ENCODE measurements around the gene NTRK2. TPM values are rescaled to one million over a fixed set of nuclear protein-coding genes. Genes with fewer than 3 reads are reported as not detected.

NTRK2 gene
- total and polyA plus RNA-seq, 2 experiments from 2014 or later = 0.99 to 3.7 TPM

DNA sequence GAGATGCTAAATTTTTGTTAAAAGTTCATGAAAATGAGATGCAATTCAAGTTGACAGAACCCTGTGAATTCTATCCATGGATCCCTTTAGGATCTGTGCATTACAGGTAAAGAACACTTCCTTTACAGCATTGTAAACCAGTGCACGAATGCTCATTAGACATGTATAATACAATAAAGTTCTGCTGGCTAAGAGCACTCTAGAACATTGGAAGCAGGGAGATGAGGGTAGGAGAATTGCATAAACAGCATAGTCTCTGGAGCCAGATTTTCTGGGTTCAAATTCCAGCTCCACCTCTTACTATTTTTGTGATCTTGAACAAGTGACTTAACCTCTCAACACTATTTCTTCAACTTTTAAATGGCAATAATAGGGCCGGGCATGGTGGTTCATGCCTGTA, 300.2 kb downstream of the NTRK2 start:
- no peaks in the 10 kb centered on the region for H3K4me1 ChIP-seq (ENCODE audit: insufficient read depth)
- TF ChIP-seq EZH2phosphoT487 (IDR thresholded peaks at IDR 0.05; ENCODE audit: low read depth, severe bottlenecking, unreplicated experiment) = no peak
- no peak for TF ChIP-seq EZH2 (IDR thresholded peaks at IDR 0.05; ENCODE audit: borderline replicate concordance)
- TF ChIP-seq, protein P1, sequence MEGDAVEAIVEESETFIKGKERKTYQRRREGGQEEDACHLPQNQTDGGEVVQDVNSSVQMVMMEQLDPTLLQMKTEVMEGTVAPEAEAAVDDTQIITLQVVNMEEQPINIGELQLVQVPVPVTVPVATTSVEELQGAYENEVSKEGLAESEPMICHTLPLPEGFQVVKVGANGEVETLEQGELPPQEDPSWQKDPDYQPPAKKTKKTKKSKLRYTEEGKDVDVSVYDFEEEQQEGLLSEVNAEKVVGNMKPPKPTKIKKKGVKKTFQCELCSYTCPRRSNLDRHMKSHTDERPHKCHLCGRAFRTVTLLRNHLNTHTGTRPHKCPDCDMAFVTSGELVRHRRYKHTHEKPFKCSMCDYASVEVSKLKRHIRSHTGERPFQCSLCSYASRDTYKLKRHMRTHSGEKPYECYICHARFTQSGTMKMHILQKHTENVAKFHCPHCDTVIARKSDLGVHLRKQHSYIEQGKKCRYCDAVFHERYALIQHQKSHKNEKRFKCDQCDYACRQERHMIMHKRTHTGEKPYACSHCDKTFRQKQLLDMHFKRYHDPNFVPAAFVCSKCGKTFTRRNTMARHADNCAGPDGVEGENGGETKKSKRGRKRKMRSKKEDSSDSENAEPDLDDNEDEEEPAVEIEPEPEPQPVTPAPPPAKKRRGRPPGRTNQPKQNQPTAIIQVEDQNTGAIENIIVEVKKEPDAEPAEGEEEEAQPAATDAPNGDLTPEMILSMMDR (IDR thresholded peaks at IDR 0.05; ENCODE audit: poor library complexity) = no peak
- no peaks in the 10 kb centered on the region for H3K9me2 ChIP-seq (replicated peaks; ENCODE audit: insufficient read depth)
- peaks cover 13% of the 10 kb centered on the region for H3K27me3 ChIP-seq
- H3K36me3 ChIP-seq (replicated peaks; ENCODE audit: insufficient read depth, low read depth) = no peaks in the 10 kb centered on the region
- no peak for DNase-seq (ENCODE audit: low spot score)
- H2AFZ ChIP-seq = no peak overlapping the region
- no peak overlapping the region for H3K4me2 ChIP-seq
- H3K9me3 ChIP-seq (ENCODE audit: low read depth) = no peaks in the 10 kb centered on the region
- no peak overlapping the region for H3K4me3 ChIP-seq
- no peaks in the 10 kb centered on the region for H4K20me1 ChIP-seq (ENCODE audit: insufficient read depth, poor library complexity, severe bottlenecking)
- no peaks in the 10 kb centered on the region for H3K79me2 ChIP-seq
- WGBS (ENCODE audit: low lambda C conversion rate, missing lambda C conversion rate) = 91% methylated on average over 2 of the region's 2 CpGs
- no peak overlapping the region for H3K27ac ChIP-seq

DNA sequence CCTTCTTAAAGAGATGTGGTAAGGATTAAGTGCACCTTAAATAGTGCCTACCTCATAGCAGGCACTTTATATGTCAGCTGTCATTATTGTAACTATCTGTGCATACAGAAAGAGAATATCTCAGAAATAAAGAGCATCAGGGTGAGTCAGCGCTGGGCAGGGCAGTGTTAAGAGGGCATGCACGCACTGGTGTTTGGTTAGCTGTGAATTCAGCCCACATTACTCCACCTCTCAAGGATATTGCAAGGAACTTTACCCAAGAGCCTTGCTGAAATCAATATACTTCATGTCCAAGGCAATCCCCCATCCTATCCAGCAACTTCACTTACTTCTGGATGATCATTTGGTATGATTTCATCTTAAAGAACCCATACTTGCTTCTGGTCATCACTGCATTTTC, 300.9 kb downstream of the NTRK2 start:
- 33% methylated on average over 2 of the region's 2 CpGs for WGBS (ENCODE audit: low lambda C conversion rate, missing lambda C conversion rate)
- no peaks in the 10 kb centered on the region for H4K20me1 ChIP-seq (ENCODE audit: insufficient read depth, poor library complexity, severe bottlenecking)
- no peaks in the 10 kb centered on the region for H3K9me3 ChIP-seq (ENCODE audit: low read depth)
- no peak overlapping the region for H3K4me2 ChIP-seq
- H3K4me3 ChIP-seq = no peak overlapping the region
- H3K9me2 ChIP-seq (replicated peaks; ENCODE audit: insufficient read depth) = no peaks in the 10 kb centered on the region
- H3K36me3 ChIP-seq (replicated peaks; ENCODE audit: insufficient read depth, low read depth) = no peaks in the 10 kb centered on the region
- DNase-seq (ENCODE audit: low spot score) = no peak
- no peak overlapping the region for H3K27ac ChIP-seq
- TF ChIP-seq, protein P1 (IDR thresholded peaks at IDR 0.05; ENCODE audit: poor library complexity) = no peak
- no peaks in the 10 kb centered on the region for H3K79me2 ChIP-seq
- H3K27me3 ChIP-seq = peaks cover 9% of the 10 kb centered on the region
- no peaks in the 10 kb centered on the region for H3K4me1 ChIP-seq (ENCODE audit: insufficient read depth)
- no peak overlapping the region for H2AFZ ChIP-seq

DNA sequence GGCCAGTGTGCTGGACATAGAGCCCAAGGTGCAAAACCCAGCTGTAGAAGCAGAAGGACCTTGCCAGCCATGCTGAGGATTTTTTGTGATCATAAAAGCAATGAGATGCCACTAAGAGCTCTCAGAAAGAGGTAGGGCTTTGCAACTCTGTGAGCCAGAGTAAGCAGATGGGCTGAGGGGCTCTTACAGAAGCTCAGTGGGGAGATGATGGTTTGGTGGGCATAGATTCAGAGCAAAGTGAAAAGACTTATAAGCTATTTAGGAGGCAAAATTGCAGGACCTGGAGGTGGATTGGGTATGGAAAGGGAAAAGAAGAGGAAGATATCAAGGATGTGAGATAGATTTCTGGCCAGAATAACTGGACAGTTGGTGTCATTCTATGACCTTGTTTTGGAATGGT, 302.0 kb downstream of the NTRK2 start:
- H3K27me3 ChIP-seq = peaks cover 9% of the 10 kb centered on the region
- no peak overlapping the region for H3K4me3 ChIP-seq
- H4K20me1 ChIP-seq (ENCODE audit: insufficient read depth, poor library complexity, severe bottlenecking) = no peaks in the 10 kb centered on the region
- no peak overlapping the region for H3K27ac ChIP-seq
- no peaks in the 10 kb centered on the region for H3K4me1 ChIP-seq (ENCODE audit: insufficient read depth)
- no peak for DNase-seq (ENCODE audit: low spot score)
- no peaks in the 10 kb centered on the region for H3K79me2 ChIP-seq
- no peak for TF ChIP-seq EZH2 (IDR thresholded peaks at IDR 0.05; ENCODE audit: borderline replicate concordance)
- TF ChIP-seq, protein P1 (IDR thresholded peaks at IDR 0.05; ENCODE audit: poor library complexity) = no peak
- TF ChIP-seq EZH2phosphoT487 (IDR thresholded peaks at IDR 0.05; ENCODE audit: low read depth, severe bottlenecking, unreplicated experiment) = no peak
- H2AFZ ChIP-seq = no peak overlapping the region
- H3K36me3 ChIP-seq (replicated peaks; ENCODE audit: insufficient read depth, low read depth) = no peaks in the 10 kb centered on the region
- no peaks in the 10 kb centered on the region for H3K9me3 ChIP-seq (ENCODE audit: low read depth)
- H3K9me2 ChIP-seq (replicated peaks; ENCODE audit: insufficient read depth) = no peaks in the 10 kb centered on the region
- H3K4me2 ChIP-seq = no peak overlapping the region

DNA sequence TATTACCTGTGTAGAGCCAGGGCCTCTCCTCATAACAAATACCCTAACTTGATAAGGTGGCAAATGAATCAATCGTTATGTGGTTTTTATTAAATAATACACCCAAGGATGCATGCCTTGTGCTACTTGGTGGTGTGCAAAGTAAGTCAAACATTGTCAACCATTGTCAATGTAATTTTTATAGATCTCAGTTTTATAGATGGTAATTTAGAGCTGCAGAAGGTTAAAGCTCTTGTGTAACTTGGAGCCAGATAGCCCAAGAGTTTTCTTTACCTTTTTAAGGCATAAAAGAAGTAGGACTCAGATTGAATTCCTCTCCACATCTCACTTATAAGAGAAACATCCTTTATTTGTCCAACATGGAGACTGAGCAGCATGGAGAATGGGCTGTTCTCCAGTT, 304.7 kb downstream of the NTRK2 start:
- Histone ChIP-seq H3K27me3 (no peaks in the 10 kb centered on the region), H4K20me1 (ENCODE audit: insufficient read depth, poor library complexity, severe bottlenecking) (no peaks in the 10 kb centered on the region), H3K4me1 (ENCODE audit: insufficient read depth) (no peaks in the 10 kb centered on the region), H3K4me3 (no peak overlapping the region), H2AFZ (no peak overlapping the region), H3K4me2 (no peak overlapping the region), H3K9me2 (replicated peaks; ENCODE audit: insufficient read depth) (no peaks in the 10 kb centered on the region), H3K36me3 (replicated peaks; ENCODE audit: insufficient read depth, low read depth) (no peaks in the 10 kb centered on the region), H3K79me2 (no peaks in the 10 kb centered on the region), H3K27ac (no peak overlapping the region), H3K9me3 (ENCODE audit: low read depth) (no peaks in the 10 kb centered on the region)
- WGBS (ENCODE audit: low lambda C conversion rate, missing lambda C conversion rate) = 89% methylated on average over 1 of the region's 1 CpG
- TF ChIP-seq EZH2 (IDR thresholded peaks at IDR 0.05; ENCODE audit: borderline replicate concordance) (no peak), EZH2phosphoT487 (IDR thresholded peaks at IDR 0.05; ENCODE audit: low read depth, severe bottlenecking, unreplicated experiment) (no peak)
- TF ChIP-seq, protein P1 (IDR thresholded peaks at IDR 0.05; ENCODE audit: poor library complexity) = no peak
- no peak for DNase-seq (ENCODE audit: low spot score)

Measured in hepatocyte (in vitro differentiated cells).